Hepatocyte (in vitro differentiated cells): ENCODE data around the gene FBXO33. TPM values are rescaled to one million over a fixed set of nuclear protein-coding genes. Genes with fewer than 3 reads are reported as not detected.

Experiments
- DNase-seq: peaks from one replicate; pipeline ENCODE4 v3.0.0-alpha.2; 2016; ENCODE audit warnings: low spot score
- H2AFZ ChIP-seq: fragments of 200-600 bp; sonication (generic); 2 replicates; pipeline ENCODE4 v1.6.0; 2016; ENCODE audit warnings: antibody characterized with exemption, mild to moderate bottlenecking
- H3K27ac ChIP-seq: fragments of 200-600 bp; sonication (generic); 2 replicates; pipeline ENCODE4 v1.5.1; 2016; ENCODE audit warnings: mild to moderate bottlenecking
- H3K27me3 ChIP-seq: fragments of 200-600 bp; sonication (generic); 2 replicates; pipeline ENCODE4 v1.6.1; 2016
- H3K36me3 ChIP-seq: fragments of 200-600 bp; sonication (generic); replicated peaks from 2 replicates; pipeline ENCODE4 v1.5.1; 2016; ENCODE audit warnings: low read depth; ENCODE audit not compliant: insufficient read depth
- H3K4me1 ChIP-seq: fragments of 200-600 bp; sonication (generic); 2 replicates; pipeline ENCODE4 v1.5.1; 2016; ENCODE audit warnings: mild to moderate bottlenecking, moderate library complexity; ENCODE audit not compliant: insufficient read depth
- H3K4me2 ChIP-seq: fragments of 200-600 bp; sonication (generic); 2 replicates; pipeline ENCODE4 v1.6.0; 2016
- H3K4me3 ChIP-seq: fragments of 200-600 bp; sonication (generic); 2 replicates; pipeline ENCODE4 v1.5.1; 2016; ENCODE audit warnings: mild to moderate bottlenecking
- H3K79me2 ChIP-seq: fragments of 200-600 bp; sonication (generic); 2 replicates; pipeline ENCODE4 v1.6.0; 2017; ENCODE audit warnings: mild to moderate bottlenecking
- H3K9me2 ChIP-seq: fragments of 200-600 bp; sonication (generic); replicated peaks from 2 replicates; pipeline ENCODE4 v1.6.0; 2017; ENCODE audit warnings: mild to moderate bottlenecking; ENCODE audit not compliant: insufficient read depth
- H3K9me3 ChIP-seq: fragments of 200-600 bp; sonication (generic); 2 replicates; pipeline ENCODE4 v1.5.1; 2016; ENCODE audit warnings: low read depth, mild to moderate bottlenecking
- H4K20me1 ChIP-seq: fragments of 200-600 bp; sonication (generic); 2 replicates; pipeline ENCODE4 v1.6.0; 2016; ENCODE audit warnings: mild to moderate bottlenecking; ENCODE audit not compliant: insufficient read depth, poor library complexity, severe bottlenecking
- CTCF ChIP-seq: fragments of 200-600 bp; sonication (generic); IDR thresholded peaks from 2 replicates; pipeline ENCODE4 v1.5.1; 2016; ENCODE audit warnings: antibody characterized with exemption, mild to moderate bottlenecking; ENCODE audit not compliant: poor library complexity
- EZH2 ChIP-seq: fragments of 200-600 bp; sonication (generic); IDR thresholded peaks from 2 replicates; pipeline ENCODE4 v1.6.1; 2016; ENCODE audit warnings: antibody characterized with exemption, mild to moderate bottlenecking, borderline replicate concordance
- EZH2phosphoT487 ChIP-seq: fragments of 200-600 bp; sonication (generic); IDR thresholded peaks from one replicate; pipeline ENCODE4 v1.6.1; 2018; ENCODE audit warnings: antibody characterized with exemption, mild to moderate bottlenecking, low read depth, moderate library complexity; ENCODE audit not compliant: unreplicated experiment, severe bottlenecking
- WGBS: methylation state at CpG from one replicate; pipeline ENCODE4 v1.1.6; 2016; ENCODE audit warnings: low lambda C conversion rate; ENCODE audit errors: missing lambda C conversion rate; 5-methylcytosine and 5-hydroxymethylcytosine counted together
- polyA plus RNA-seq: library from polyadenylated mRNA; unstranded; fragments of >200 nt; fragmentation: Nextera tagmentation; extraction: Ambion mirVana; gene quantifications from 2 replicates; pipeline ENCODE4 v1.2.1, GENCODE V29; 2016
- total RNA-seq: library from RNA; depleted of rRNA; stranded (reverse); fragments of >200 nt; gene quantifications from 2 replicates; pipeline ENCODE4 v1.2.3, GENCODE V29; 2014

FBXO33 gene
- total and polyA plus RNA-seq, 2 experiments from 2014 or later = 12.0 to 19.4 TPM

- H3K4me2 ChIP-seq = no peak overlapping the region
- TF ChIP-seq EZH2phosphoT487 = no peak
- no peak for TF ChIP-seq EZH2
- TF ChIP-seq CTCF = no peak
- no peaks in the 10 kb centered on the region for H3K27me3 ChIP-seq
- no peaks in the 10 kb centered on the region for H3K79me2 ChIP-seq
- no peaks in the 10 kb centered on the region for H3K9me2 ChIP-seq
- H3K36me3 ChIP-seq = no peaks in the 10 kb centered on the region
- no peaks in the 10 kb centered on the region for H3K9me3 ChIP-seq
- no peaks in the 10 kb centered on the region for H4K20me1 ChIP-seq
- H3K27ac ChIP-seq = no peak overlapping the region
- no peak overlapping the region for H2AFZ ChIP-seq
- H3K4me1 ChIP-seq = no peaks in the 10 kb centered on the region
- DNase-seq = no peak
- H3K4me3 ChIP-seq = no peak overlapping the region
- 96% methylated on average over 1 of the region's 1 CpG for WGBS
Measured at GRCh38 chr14:39372656-39373055, 59.6 kb downstream of the FBXO33 start.

- Histone ChIP-seq H2AFZ (no peak overlapping the region), H3K4me3 (no peak overlapping the region), H3K27me3 (no peaks in the 10 kb centered on the region), H3K79me2 (peaks cover 9% of the 10 kb centered on the region), H3K9me2 (no peaks in the 10 kb centered on the region), H3K9me3 (no peaks in the 10 kb centered on the region), H4K20me1 (no peaks in the 10 kb centered on the region), H3K36me3 (no peaks in the 10 kb centered on the region), H3K4me1 (no peaks in the 10 kb centered on the region), H3K27ac (no peak overlapping the region), H3K4me2 (no peak overlapping the region)
- DNase-seq = no peak
- 94% methylated on average over 12 of the region's 12 CpGs for WGBS
- no peak for TF ChIP-seq EZH2
- no peak for TF ChIP-seq EZH2phosphoT487
- TF ChIP-seq CTCF = no peak
Measured at GRCh38 chr14:39370415-39370814, 61.8 kb downstream of the FBXO33 start.

- Histone ChIP-seq H2AFZ (no peak overlapping the region), H3K36me3 (no peaks in the 10 kb centered on the region), H3K4me3 (no peak overlapping the region), H3K4me2 (no peak overlapping the region), H3K79me2 (peaks cover 18% of the 10 kb centered on the region), H3K4me1 (no peaks in the 10 kb centered on the region), H3K9me3 (no peaks in the 10 kb centered on the region), H3K27me3 (no peaks in the 10 kb centered on the region), H3K27ac (no peak overlapping the region), H4K20me1 (no peaks in the 10 kb centered on the region), H3K9me2 (no peaks in the 10 kb centered on the region)
- no peak for DNase-seq
- TF ChIP-seq EZH2phosphoT487 = no peak
- no peak for TF ChIP-seq EZH2
- TF ChIP-seq CTCF = no peak
- 71% methylated on average over 2 of the region's 2 CpGs for WGBS
Measured at GRCh38 chr14:39369029-39369428, 63.2 kb downstream of the FBXO33 start.
